ENCODE measurements around the gene PLD5.

DNA sequence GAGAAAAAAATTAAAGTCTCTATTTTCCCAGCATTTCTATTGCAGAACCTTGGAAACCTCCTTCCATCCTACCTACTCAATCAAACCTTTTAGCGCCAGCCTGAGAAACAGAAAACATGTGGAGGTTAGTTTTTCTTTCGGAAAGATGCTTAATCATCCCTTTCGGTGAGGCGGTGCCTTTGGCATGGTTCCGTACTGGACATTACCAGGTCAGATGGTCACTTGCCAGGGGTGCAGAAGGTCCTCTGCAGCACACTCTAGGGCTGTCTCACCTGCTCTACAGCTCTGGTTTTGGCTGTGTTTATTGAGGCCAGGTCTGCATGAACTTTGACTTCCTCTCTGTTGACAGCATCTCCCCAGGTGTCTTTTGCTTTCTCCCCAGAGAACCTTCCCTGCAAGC, 121.5 kb downstream of the PLD5 start:
- TF ChIP-seq, protein P1, sequence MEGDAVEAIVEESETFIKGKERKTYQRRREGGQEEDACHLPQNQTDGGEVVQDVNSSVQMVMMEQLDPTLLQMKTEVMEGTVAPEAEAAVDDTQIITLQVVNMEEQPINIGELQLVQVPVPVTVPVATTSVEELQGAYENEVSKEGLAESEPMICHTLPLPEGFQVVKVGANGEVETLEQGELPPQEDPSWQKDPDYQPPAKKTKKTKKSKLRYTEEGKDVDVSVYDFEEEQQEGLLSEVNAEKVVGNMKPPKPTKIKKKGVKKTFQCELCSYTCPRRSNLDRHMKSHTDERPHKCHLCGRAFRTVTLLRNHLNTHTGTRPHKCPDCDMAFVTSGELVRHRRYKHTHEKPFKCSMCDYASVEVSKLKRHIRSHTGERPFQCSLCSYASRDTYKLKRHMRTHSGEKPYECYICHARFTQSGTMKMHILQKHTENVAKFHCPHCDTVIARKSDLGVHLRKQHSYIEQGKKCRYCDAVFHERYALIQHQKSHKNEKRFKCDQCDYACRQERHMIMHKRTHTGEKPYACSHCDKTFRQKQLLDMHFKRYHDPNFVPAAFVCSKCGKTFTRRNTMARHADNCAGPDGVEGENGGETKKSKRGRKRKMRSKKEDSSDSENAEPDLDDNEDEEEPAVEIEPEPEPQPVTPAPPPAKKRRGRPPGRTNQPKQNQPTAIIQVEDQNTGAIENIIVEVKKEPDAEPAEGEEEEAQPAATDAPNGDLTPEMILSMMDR (IDR thresholded peaks at IDR 0.05) = no peak
- no peak for TF ChIP-seq POLR2A (IDR thresholded peaks at IDR 0.05)

Measured in testis (tissue), 2 donors.